Gastrocnemius medialis (tissue), 4 donors: ENCODE measurements around the gene KLHL8. TPM values are rescaled to one million over a fixed set of nuclear protein-coding genes. Genes with fewer than 3 reads are reported as not detected.

Experiments used
- ATAC-seq, 2 donors: fragments of 150-250 bp; one replicate each; pipeline ENCODE4 v1.9.1; 2016
- DNase-seq, 2 donors: peaks; one replicate each; pipeline ENCODE4 v3.0.0-alpha.2; 2019
- H3K27ac ChIP-seq, 4 donors: fragments of 200-600 bp; sonication (generic); 1 replicate in 1 of 4; 2 replicates in 3 of 4; pipeline ENCODE4 v1.5.1; 2016 to 2018; ENCODE audit warnings: mild to moderate bottlenecking in 2 of 4, moderate library complexity in 1 of 4
- H3K27me3 ChIP-seq, 3 donors: fragments of 200-600 bp; sonication (generic) in 2 of 3; 1 replicate in 1 of 3; 2 replicates in 2 of 3; pipeline versions ENCODE4 v1.5.1 to v1.6.0; 2016 to 2019; ENCODE audit warnings: mild to moderate bottlenecking in 1 of 3, moderate library complexity in 1 of 3
- H3K36me3 ChIP-seq, 2 donors: fragments of 200-600 bp; sonication (generic) in 1 of 2; one replicate each; pipeline ENCODE4 v1.5.1; 2017 to 2018
- H3K4me1 ChIP-seq, 2 donors: fragments of 200-600 bp; sonication (generic) in 1 of 2; one replicate each; pipeline ENCODE4 v1.5.1; 2016 to 2017; ENCODE audit warnings: mild to moderate bottlenecking in 2 of 2
- H3K4me3 ChIP-seq, 4 donors: fragments of 200-600 bp; sonication (generic) in 3 of 4; 1 replicate in 1 of 4; 2 replicates in 3 of 4; pipeline ENCODE4 v1.5.1; 2016 to 2019; ENCODE audit warnings: mild to moderate bottlenecking in 2 of 4
- H3K9me3 ChIP-seq, 3 donors: fragments of 200-600 bp; sonication (generic) in 2 of 3; 1 replicate in 1 of 3; 2 replicates in 2 of 3; pipeline ENCODE4 v1.5.1; 2016 to 2019
- CTCF ChIP-seq, 5 experiments: fragments of 450-650 bp in 3 of 5; fragments of 200-600 bp in 2 of 5; sonication (generic) in 2 of 5; IDR thresholded peaks in 4 of 5; conservative IDR thresholded peaks in 1 of 5; 1 replicate in 4 of 5; 2 replicates in 1 of 5; pipeline ENCODE4 v1.5.1; 2016 to 2019; ENCODE audit warnings: antibody characterized with exemption in 5 of 5, mild to moderate bottlenecking in 3 of 5, moderate library complexity in 3 of 5
- POLR2A ChIP-seq, 2 donors: fragments of 450-650 bp; IDR thresholded peaks; one replicate each; pipeline ENCODE4 v1.6.1; 2017; ENCODE audit warnings: antibody characterized with exemption in 2 of 2, mild to moderate bottlenecking in 2 of 2, moderate library complexity in 2 of 2
- in situ Hi-C, 4 donors: fragments of 200-750 bp; cut with MboI; loops; one replicate each; pipeline versions ENCODE4 v1.15.0 to v1.8.0; 2017; ENCODE audit warnings: low sequenced_read_pairs in 4 of 4
- intact Hi-C: fragments of 100-400 bp; cut with DNase I; formaldehyde crosslinking; loops from one replicate; pipeline ENCODE4 v1.15.1; 2023; ENCODE audit warnings: low total_unique reads
- total RNA-seq, 4 donors: library from RNA; depleted of rRNA; stranded (reverse); fragments of >200 nt; gene quantifications; one replicate each; pipeline versions ENCODE4 v1.1.0 to v1.2.3, GENCODE V29; 2016

The KLHL8 gene
- total RNA-seq, 4 donors from 2014 or later = 15.5 to 19.4 (median 18.6) TPM

GRCh38 chr4:87120411-87121162 lies 99.8 kb downstream of the KLHL8 start:
- H3K9me3 ChIP-seq = no peaks in the 10 kb centered on the region
- peak overlapping the region; percentile 76 to 87 (median 82) for H3K27ac ChIP-seq
- peak overlapping the region; percentile 4 to 30 (median 13) for H3K4me3 ChIP-seq
- H3K4me1 ChIP-seq = peaks cover 60 to 82% of the 10 kb centered on the region in 2 donors
- peak; percentile 66 to 71 for ATAC-seq
- DNase-seq = peak; percentile 63 to 83
- TF ChIP-seq CTCF (IDR thresholded peaks at IDR 0.05 in 4 of 5, conservative IDR thresholded peaks at IDR 0.05 in 1 of 5) (no peak), POLR2A (IDR thresholded peaks at IDR 0.05) (peak in 1 of 2 donors; percentile 41)
- no peaks in the 10 kb centered on the region for H3K27me3 ChIP-seq
- H3K36me3 ChIP-seq = peaks cover 0 to 21% of the 10 kb centered on the region in 2 donors
- in situ Hi-C loops (loop anchor here in 1 of 4 donors (25.0 kb wide), 1 partner anchor 108 kb away; no protein-coding TSS in a partner anchor), intact Hi-C loops (no loop called here)

DNA sequence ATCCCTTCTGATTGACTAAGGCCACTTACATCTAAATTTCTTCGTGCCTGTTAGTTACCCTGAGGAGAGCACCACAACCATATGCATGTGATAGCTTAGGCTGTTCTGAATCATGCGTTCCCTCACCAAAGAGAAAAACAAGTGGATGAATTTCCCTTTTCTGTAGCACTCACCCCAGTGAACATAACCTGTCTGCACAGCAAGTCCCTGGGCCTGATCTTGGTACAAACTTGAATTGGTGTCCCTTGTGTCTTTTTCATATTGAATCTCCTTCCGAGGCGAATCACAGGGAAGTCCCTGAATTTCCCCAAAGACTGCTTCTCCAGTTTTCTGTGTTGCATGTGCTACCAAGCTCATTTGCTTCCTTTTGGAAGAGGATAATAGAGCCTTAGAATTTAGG lies 100.4 kb downstream of the KLHL8 start:
- peak in 1 of 2 donors; percentile 67 for ATAC-seq
- Histone ChIP-seq H3K27ac (peak overlapping the region; percentile 76 to 87 (median 82)), H3K4me1 (peaks cover 60 to 82% of the 10 kb centered on the region in 2 donors), H3K27me3 (no peaks in the 10 kb centered on the region), H3K4me3 (peak overlapping the region in 2 of 4 donors; percentile 4 to 30), H3K9me3 (no peaks in the 10 kb centered on the region), H3K36me3 (peaks cover 0 to 21% of the 10 kb centered on the region in 2 donors)
- no peak for DNase-seq
- in situ Hi-C loops (loop anchor here in 1 of 4 donors (25.0 kb wide), 1 partner anchor 108 kb away; no protein-coding TSS in a partner anchor), intact Hi-C loops (no loop called here)
- TF ChIP-seq CTCF (IDR thresholded peaks at IDR 0.05 in 4 of 5, conservative IDR thresholded peaks at IDR 0.05 in 1 of 5) = no peak
- no peak for TF ChIP-seq POLR2A (IDR thresholded peaks at IDR 0.05)

DNA sequence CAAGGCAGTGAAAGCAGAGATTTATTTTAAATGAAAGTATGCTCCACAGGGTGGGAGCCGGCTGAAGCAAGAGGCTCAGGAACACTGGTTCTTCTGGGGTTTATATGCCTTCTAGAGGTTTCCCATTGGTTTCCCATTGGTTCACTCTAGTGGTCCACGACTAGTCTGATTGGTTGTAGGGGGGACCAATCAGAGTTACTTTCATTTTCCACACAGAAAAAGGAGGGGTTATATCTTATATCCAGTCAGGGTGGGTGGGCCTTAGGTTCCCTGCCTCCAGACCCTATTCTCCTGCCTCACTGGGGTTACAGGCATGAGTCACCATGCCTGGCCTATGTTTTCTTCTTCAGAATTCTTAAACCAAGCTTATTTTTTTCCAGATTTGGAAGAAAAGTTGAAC lies 101.6 kb downstream of the KLHL8 start:
- Histone ChIP-seq H3K4me1 (peaks cover 60 to 82% of the 10 kb centered on the region in 2 donors), H3K27ac (peak overlapping the region; percentile 76 to 87 (median 82)), H3K9me3 (no peaks in the 10 kb centered on the region), H3K4me3 (no peak overlapping the region), H3K36me3 (peaks cover 0 to 30% of the 10 kb centered on the region in 2 donors), H3K27me3 (no peaks in the 10 kb centered on the region)
- in situ Hi-C loops (loop anchor here in 1 of 4 donors (25.0 kb wide), 1 partner anchor 107 kb away; no protein-coding TSS in a partner anchor), intact Hi-C loops (no loop called here)
- ATAC-seq = no peak
- DNase-seq = no peak
- TF ChIP-seq CTCF (IDR thresholded peaks at IDR 0.05 in 4 of 5, conservative IDR thresholded peaks at IDR 0.05 in 1 of 5) (no peak), POLR2A (IDR thresholded peaks at IDR 0.05) (no peak)

GRCh38 chr4:87118421-87118820 lies 102.0 kb downstream of the KLHL8 start:
- intact Hi-C loops = no loop called here
- in situ Hi-C loops = loop anchor here in 1 of 4 donors (25.0 kb wide), 1 partner anchor 106 kb away; no protein-coding TSS in a partner anchor

More at GRCh38 chr4:87118421-87118820, 102.0 kb downstream of the KLHL8 start:
- TF ChIP-seq POLR2A (IDR thresholded peaks at IDR 0.05) (no peak), CTCF (IDR thresholded peaks at IDR 0.05 in 4 of 5, conservative IDR thresholded peaks at IDR 0.05 in 1 of 5) (no peak)
- H3K9me3 ChIP-seq = no peaks in the 10 kb centered on the region
- peaks cover 62 to 78% of the 10 kb centered on the region in 2 donors for H3K4me1 ChIP-seq
- H3K4me3 ChIP-seq = no peak overlapping the region
- no peak for ATAC-seq
- H3K27me3 ChIP-seq = no peaks in the 10 kb centered on the region
- peak overlapping the region; percentile 76 to 87 (median 82) for H3K27ac ChIP-seq
- peaks cover 0 to 30% of the 10 kb centered on the region in 2 donors for H3K36me3 ChIP-seq
- no peak for DNase-seq
